ENCODE measurements around the gene LHX6.

DNA sequence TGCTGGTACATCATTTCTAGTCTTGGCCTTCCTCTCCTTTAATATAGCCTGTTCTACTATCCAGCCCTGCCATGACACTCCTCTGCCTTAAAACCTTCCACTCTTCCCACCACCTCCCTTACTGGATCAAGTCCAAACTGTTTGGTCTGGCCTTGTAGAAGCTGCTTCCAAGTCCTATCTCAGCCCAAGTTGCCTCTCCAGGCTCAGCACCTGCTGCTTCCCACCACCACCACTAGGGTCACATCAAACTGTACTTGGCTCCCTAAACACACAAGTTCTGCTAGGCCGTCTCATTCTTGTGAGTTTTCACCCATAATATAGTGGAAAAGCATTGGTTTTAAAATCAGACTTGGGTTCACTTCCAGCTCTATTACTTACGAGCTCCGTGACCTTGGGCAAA lies 70.6 kb downstream of the LHX6 start:
- TF ChIP-seq, protein P1, sequence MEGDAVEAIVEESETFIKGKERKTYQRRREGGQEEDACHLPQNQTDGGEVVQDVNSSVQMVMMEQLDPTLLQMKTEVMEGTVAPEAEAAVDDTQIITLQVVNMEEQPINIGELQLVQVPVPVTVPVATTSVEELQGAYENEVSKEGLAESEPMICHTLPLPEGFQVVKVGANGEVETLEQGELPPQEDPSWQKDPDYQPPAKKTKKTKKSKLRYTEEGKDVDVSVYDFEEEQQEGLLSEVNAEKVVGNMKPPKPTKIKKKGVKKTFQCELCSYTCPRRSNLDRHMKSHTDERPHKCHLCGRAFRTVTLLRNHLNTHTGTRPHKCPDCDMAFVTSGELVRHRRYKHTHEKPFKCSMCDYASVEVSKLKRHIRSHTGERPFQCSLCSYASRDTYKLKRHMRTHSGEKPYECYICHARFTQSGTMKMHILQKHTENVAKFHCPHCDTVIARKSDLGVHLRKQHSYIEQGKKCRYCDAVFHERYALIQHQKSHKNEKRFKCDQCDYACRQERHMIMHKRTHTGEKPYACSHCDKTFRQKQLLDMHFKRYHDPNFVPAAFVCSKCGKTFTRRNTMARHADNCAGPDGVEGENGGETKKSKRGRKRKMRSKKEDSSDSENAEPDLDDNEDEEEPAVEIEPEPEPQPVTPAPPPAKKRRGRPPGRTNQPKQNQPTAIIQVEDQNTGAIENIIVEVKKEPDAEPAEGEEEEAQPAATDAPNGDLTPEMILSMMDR (IDR thresholded peaks at IDR 0.05) = peak in 5 of 6 experiments; percentile 10 to 34 (median 16)
- TF ChIP-seq POLR2AphosphoS5 (IDR thresholded peaks at IDR 0.05) = no peak
- no peak for TF ChIP-seq POLR2A (IDR thresholded peaks at IDR 0.05)

All from upper lobe of left lung (tissue), 4 donors.